Transverse colon (tissue), 4 donors: ENCODE measurements around the gene GLMN.

Source experiments
- EP300 ChIP-seq: sonication (generic); formaldehyde crosslinking; IDR thresholded peaks from one replicate; pipeline ENCODE4 v1.6.1; 2017; ENCODE audit warnings: antibody characterized with exemption, low read depth
- POLR2A ChIP-seq: fragments of 450-650 bp; IDR thresholded peaks from one replicate; pipeline ENCODE4 v1.6.1; 2016; ENCODE audit warnings: antibody characterized with exemption, mild to moderate bottlenecking, moderate library complexity
- POLR2AphosphoS5 ChIP-seq, 3 donors: sonication (generic); formaldehyde crosslinking; IDR thresholded peaks; one replicate each; pipeline ENCODE4 v1.6.1; 2016; ENCODE audit warnings: antibody characterized with exemption in 3 of 3
- TF ChIP-seq, protein P1 (sequence below), 5 experiments: fragments of 200-600 bp in 3 of 5; fragments of 450-650 bp in 2 of 5; sonication (generic) in 3 of 5; IDR thresholded peaks; 1 replicate in 2 of 5; 2 replicates in 3 of 5; pipeline ENCODE4 v1.5.1; 2016 to 2017; ENCODE audit warnings: antibody characterized with exemption in 5 of 5, inconsistent platforms in 3 of 5, mild to moderate bottlenecking in 2 of 5, moderate library complexity in 1 of 5

DNA sequence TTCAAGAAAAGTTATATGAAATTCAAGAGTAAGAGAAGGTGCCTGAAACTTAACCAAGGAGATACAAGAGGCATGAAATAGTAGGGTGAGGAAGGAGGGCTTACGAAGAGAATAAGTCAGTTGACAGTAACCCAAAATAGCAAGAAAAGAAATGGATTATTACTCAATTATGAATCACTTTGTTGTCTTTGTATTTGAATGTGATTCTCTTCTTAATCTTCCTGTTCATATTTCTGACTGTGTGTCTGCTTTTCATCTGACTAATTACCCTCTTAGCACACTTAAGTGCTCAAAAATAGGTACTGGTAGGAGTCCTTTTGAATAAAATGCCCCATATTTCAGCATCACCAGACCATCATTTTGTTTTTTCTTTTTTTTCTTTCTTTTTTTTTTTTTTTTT, 39.4 kb downstream of the GLMN start:
- TF ChIP-seq, protein P1, sequence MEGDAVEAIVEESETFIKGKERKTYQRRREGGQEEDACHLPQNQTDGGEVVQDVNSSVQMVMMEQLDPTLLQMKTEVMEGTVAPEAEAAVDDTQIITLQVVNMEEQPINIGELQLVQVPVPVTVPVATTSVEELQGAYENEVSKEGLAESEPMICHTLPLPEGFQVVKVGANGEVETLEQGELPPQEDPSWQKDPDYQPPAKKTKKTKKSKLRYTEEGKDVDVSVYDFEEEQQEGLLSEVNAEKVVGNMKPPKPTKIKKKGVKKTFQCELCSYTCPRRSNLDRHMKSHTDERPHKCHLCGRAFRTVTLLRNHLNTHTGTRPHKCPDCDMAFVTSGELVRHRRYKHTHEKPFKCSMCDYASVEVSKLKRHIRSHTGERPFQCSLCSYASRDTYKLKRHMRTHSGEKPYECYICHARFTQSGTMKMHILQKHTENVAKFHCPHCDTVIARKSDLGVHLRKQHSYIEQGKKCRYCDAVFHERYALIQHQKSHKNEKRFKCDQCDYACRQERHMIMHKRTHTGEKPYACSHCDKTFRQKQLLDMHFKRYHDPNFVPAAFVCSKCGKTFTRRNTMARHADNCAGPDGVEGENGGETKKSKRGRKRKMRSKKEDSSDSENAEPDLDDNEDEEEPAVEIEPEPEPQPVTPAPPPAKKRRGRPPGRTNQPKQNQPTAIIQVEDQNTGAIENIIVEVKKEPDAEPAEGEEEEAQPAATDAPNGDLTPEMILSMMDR (IDR thresholded peaks at IDR 0.05): no peak
- TF ChIP-seq EP300: no peak
- TF ChIP-seq POLR2AphosphoS5 (IDR thresholded peaks at IDR 0.05): no peak
- no peak for TF ChIP-seq POLR2A
